CD8-positive, alpha-beta memory T cell (primary cell): ENCODE results near the gene GXYLT1. TPM values are rescaled to one million over a fixed set of nuclear protein-coding genes. Genes with fewer than 3 reads are reported as not detected.

ENCODE experiments used
- CTCF ChIA-PET: fragments of 350-600 bp; sonication (Branson Sonifier 250); formaldehyde crosslinking; loops from one replicate; lab custom pipeline; 2021; ENCODE audit warnings: antibody characterized with exemption; lab: Charles Lee
- POLR2A ChIA-PET: fragments of 350-600 bp; sonication (Branson Sonifier 250); formaldehyde crosslinking; loops from one replicate; lab custom pipeline; 2021; ENCODE audit warnings: antibody characterized with exemption; lab: Charles Lee
- DNase-seq, 5 donors: peaks; one replicate each; pipeline versions ENCODE4 v3.0.0 to v3.0.0-alpha.2; 2020 to 2022; ENCODE audit warnings: mixed read lengths in 1 of 5
- H3K27ac ChIP-seq: one replicate; pipeline ENCODE4 v1.7.0; 2013; ENCODE audit warnings: low read depth, mild to moderate bottlenecking, low read length, moderate library complexity
- H3K27me3 ChIP-seq: 2 replicates; pipeline ENCODE4 v1.7.0; 2013; ENCODE audit warnings: low read length, mild to moderate bottlenecking; ENCODE audit not compliant: insufficient read depth, poor library complexity, severe bottlenecking
- H3K36me3 ChIP-seq: 2 replicates; pipeline ENCODE4 v1.7.0; 2013; ENCODE audit warnings: mild to moderate bottlenecking, low read length, moderate library complexity; ENCODE audit not compliant: insufficient read depth
- H3K4me1 ChIP-seq: 2 replicates; pipeline ENCODE4 v1.7.0; 2013; ENCODE audit warnings: mild to moderate bottlenecking, low read length, moderate library complexity; ENCODE audit not compliant: insufficient read depth
- H3K4me3 ChIP-seq: 2 replicates; pipeline ENCODE4 v1.7.0; 2013; ENCODE audit warnings: mild to moderate bottlenecking, low read length
- H3K9me3 ChIP-seq: 2 replicates; pipeline ENCODE4 v1.7.0; 2013; ENCODE audit warnings: mild to moderate bottlenecking, low read length
- H3K27ac Mint-ChIP-seq, 8 donors: one replicate each; pipeline ENCODE4 v1.8.0; 2020 to 2021; ENCODE audit warnings: mixed read lengths in 8 of 8, mild to moderate bottlenecking in 6 of 8, inconsistent platforms in 3 of 8, moderate library complexity in 3 of 8
- H3K27me3 Mint-ChIP-seq, 2 donors: one replicate each; pipeline ENCODE4 v1.8.0; 2020 to 2021; ENCODE audit warnings: mixed read lengths in 2 of 2, mild to moderate bottlenecking in 1 of 2, moderate library complexity in 1 of 2
- H3K36me3 Mint-ChIP-seq, 3 donors: one replicate each; pipeline ENCODE4 v1.8.0; 2020 to 2021; ENCODE audit warnings: mixed read lengths in 3 of 3, inconsistent platforms in 1 of 3, mild to moderate bottlenecking in 1 of 3
- H3K4me1 Mint-ChIP-seq, 3 donors: one replicate each; pipeline ENCODE4 v1.8.0; 2020 to 2021; ENCODE audit warnings: mixed read lengths in 3 of 3, inconsistent platforms in 1 of 3, mild to moderate bottlenecking in 1 of 3
- H3K4me3 Mint-ChIP-seq, 7 donors: one replicate each; pipeline ENCODE4 v1.8.0; 2020 to 2021; ENCODE audit warnings: mixed read lengths in 7 of 7, mild to moderate bottlenecking in 6 of 7, moderate library complexity in 4 of 7, inconsistent platforms in 2 of 7
- H3K9me3 Mint-ChIP-seq, 5 donors: one replicate each; pipeline ENCODE4 v1.8.0; 2020 to 2022; ENCODE audit warnings: mixed read lengths in 5 of 5, mild to moderate bottlenecking in 3 of 5, moderate library complexity in 2 of 5, inconsistent platforms in 1 of 5
- polyA plus RNA-seq: library from polyadenylated mRNA; unstranded; fragments of 300-500 nt; fragmentation: Illumina TruSeq; gene quantifications from one replicate; pipeline ENCODE4 v1.2.3, GENCODE V29; 2021
- total RNA-seq, 2 experiments: library from RNA; stranded (reverse); gene quantifications; one replicate each; pipeline ENCODE4 v1.2.3, GENCODE V29; 2021

Gene GXYLT1
- total and polyA plus RNA-seq, 3 experiments from 2014 or later, result 2.8 to 13.2 (median 11.6) TPM

- Mint-ChIP-seq H3K4me1 (peaks cover 48 to 60% (median 58%) of the 10 kb centered on the region in 3 donors), H3K9me3 (no peaks in the 10 kb centered on the region), H3K4me3 (peak overlapping the region; percentile 89 to 99 (median 96)), H3K27ac (peak overlapping the region; percentile 60 to 97 (median 93)), H3K27me3 (no peaks in the 10 kb centered on the region), H3K36me3 (peaks cover 0 to 6% (median 0%) of the 10 kb centered on the region in 3 donors)
- no peaks in the 10 kb centered on the region for H3K27me3 ChIP-seq
- H3K4me1 ChIP-seq, result peaks cover 28% of the 10 kb centered on the region
- no peaks in the 10 kb centered on the region for H3K9me3 ChIP-seq
- POLR2A ChIA-PET, result interaction anchor here (1.8 kb wide), 1 partner anchor 94 kb away, joined by 10 read pairs; the partner anchor contains the start of gene YAF2
- H3K27ac ChIP-seq, result peak overlapping the region; percentile 5
- no peak for DNase-seq
- CTCF ChIA-PET, result no interaction called here
- H3K4me3 ChIP-seq, result peak overlapping the region; percentile 42
- no peaks in the 10 kb centered on the region for H3K36me3 ChIP-seq
Observed at GRCh38 chr12:42144158-42144407, 591 bp downstream of the GXYLT1 start.

- CTCF ChIA-PET, result no interaction called here
Observed at GRCh38 chr12:42143452-42144157, 1.1 kb downstream of the GXYLT1 start.

GRCh38 chr12:42141981-42142606 is 2.6 kb downstream of the GXYLT1 start:
- H3K9me3 Mint-ChIP-seq, result no peaks in the 10 kb centered on the region
- H3K27me3 ChIP-seq, result no peaks in the 10 kb centered on the region
- H3K4me3 Mint-ChIP-seq, result peak overlapping the region in 3 of 7 donors; percentile 17 to 96 (median 28)
- H3K9me3 ChIP-seq, result no peaks in the 10 kb centered on the region
- CTCF ChIA-PET, result interaction anchor here (1.0 kb wide), 1 partner anchor 20 kb away, joined by 3 read pairs; no protein-coding TSS in a partner anchor
- H3K4me3 ChIP-seq, result no peak overlapping the region
- POLR2A ChIA-PET, result interaction anchor here (0.6 kb wide), 1 partner anchor 190 kb away, joined by 5 read pairs; no protein-coding TSS in a partner anchor
- DNase-seq, result no peak
- peaks cover 28% of the 10 kb centered on the region for H3K4me1 ChIP-seq
- H3K36me3 ChIP-seq, result no peaks in the 10 kb centered on the region
- peaks cover 0 to 6% (median 0%) of the 10 kb centered on the region in 3 donors for H3K36me3 Mint-ChIP-seq
- H3K27ac ChIP-seq, result no peak overlapping the region
- H3K27me3 Mint-ChIP-seq, result no peaks in the 10 kb centered on the region
- peak overlapping the region in 6 of 8 donors; percentile 18 to 60 (median 38) for H3K27ac Mint-ChIP-seq
- H3K4me1 Mint-ChIP-seq, result peaks cover 51 to 65% (median 61%) of the 10 kb centered on the region in 3 donors

More at GRCh38 chr12:42143452-42144157, 1.1 kb downstream of the GXYLT1 start:
- Mint-ChIP-seq H3K9me3 (no peaks in the 10 kb centered on the region), H3K4me1 (peaks cover 48 to 61% (median 58%) of the 10 kb centered on the region in 3 donors), H3K27ac (peak overlapping the region; percentile 60 to 97 (median 93)), H3K4me3 (peak overlapping the region; percentile 89 to 99 (median 96)), H3K36me3 (peaks cover 0 to 6% (median 0%) of the 10 kb centered on the region in 3 donors), H3K27me3 (no peaks in the 10 kb centered on the region)
- Histone ChIP-seq H3K4me3 (peak overlapping the region; percentile 42), H3K4me1 (peaks cover 28% of the 10 kb centered on the region), H3K36me3 (no peaks in the 10 kb centered on the region), H3K9me3 (no peaks in the 10 kb centered on the region), H3K27me3 (no peaks in the 10 kb centered on the region), H3K27ac (peak overlapping the region; percentile 5)
- DNase-seq, result peak in 1 of 5 donors; percentile 4
- POLR2A ChIA-PET, result interaction anchor here (1.8 kb wide), 1 partner anchor 95 kb away, joined by 10 read pairs; the partner anchor contains the start of gene YAF2

DNA sequence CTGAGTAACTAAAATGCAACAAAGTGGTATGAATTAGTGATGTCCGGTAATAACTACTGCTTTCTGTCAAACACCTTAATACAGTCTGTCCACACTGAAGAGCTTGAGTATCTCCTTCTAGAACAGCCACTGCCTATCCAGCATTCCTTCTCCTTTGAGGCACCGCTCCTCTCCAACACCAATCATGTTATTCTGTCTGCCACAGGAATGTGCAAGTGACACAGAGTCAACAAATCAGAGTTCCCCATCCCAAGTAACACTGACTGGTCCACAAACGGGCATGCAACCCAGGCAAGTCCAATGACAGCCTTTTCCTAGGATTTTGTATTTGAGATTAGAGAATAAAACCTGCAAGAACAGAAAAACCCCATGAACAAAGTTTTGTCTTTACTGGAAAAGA is 3.8 kb downstream of the GXYLT1 start:
- Mint-ChIP-seq H3K4me1 (peaks cover 54 to 68% (median 68%) of the 10 kb centered on the region in 3 donors), H3K4me3 (peak overlapping the region in 2 of 7 donors; percentile 1 to 7), H3K36me3 (peaks cover 0 to 6% (median 0%) of the 10 kb centered on the region in 3 donors), H3K27me3 (no peaks in the 10 kb centered on the region), H3K27ac (peak overlapping the region in 7 of 8 donors; percentile 26 to 85 (median 68)), H3K9me3 (no peaks in the 10 kb centered on the region)
- Histone ChIP-seq H3K27ac (no peak overlapping the region), H3K4me3 (no peak overlapping the region), H3K4me1 (peaks cover 28% of the 10 kb centered on the region), H3K27me3 (no peaks in the 10 kb centered on the region), H3K9me3 (no peaks in the 10 kb centered on the region), H3K36me3 (no peaks in the 10 kb centered on the region)
- POLR2A ChIA-PET, result no interaction called here
- CTCF ChIA-PET, result interaction anchor here (1.1 kb wide), 1 partner anchor 10 kb away, joined by 3 read pairs; no protein-coding TSS in a partner anchor
- no peak for DNase-seq

GRCh38 chr12:42135259-42135814 is 9.3 kb downstream of the GXYLT1 start:
- POLR2A ChIA-PET, result no interaction called here
- Histone ChIP-seq H3K27me3 (no peaks in the 10 kb centered on the region), H3K4me3 (no peak overlapping the region), H3K36me3 (no peaks in the 10 kb centered on the region), H3K4me1 (no peaks in the 10 kb centered on the region), H3K27ac (no peak overlapping the region), H3K9me3 (no peaks in the 10 kb centered on the region)
- Mint-ChIP-seq H3K27ac (peak overlapping the region in 1 of 8 donors; percentile 69), H3K4me1 (peaks cover 48 to 68% (median 64%) of the 10 kb centered on the region in 3 donors), H3K4me3 (no peak overlapping the region), H3K9me3 (no peaks in the 10 kb centered on the region), H3K27me3 (no peaks in the 10 kb centered on the region), H3K36me3 (peaks cover 0 to 2% (median 0%) of the 10 kb centered on the region in 3 donors)
- no peak for DNase-seq
- CTCF ChIA-PET, result no interaction called here

- no peaks in the 10 kb centered on the region for H3K9me3 ChIP-seq
- H3K27ac Mint-ChIP-seq, result peak overlapping the region in 3 of 8 donors; percentile 2 to 56 (median 23)
- H3K9me3 Mint-ChIP-seq, result no peaks in the 10 kb centered on the region
- no peaks in the 10 kb centered on the region for H3K27me3 ChIP-seq
- no peaks in the 10 kb centered on the region for H3K36me3 ChIP-seq
- H3K27me3 Mint-ChIP-seq, result no peaks in the 10 kb centered on the region
- POLR2A ChIA-PET, result no interaction called here
- no peak overlapping the region for H3K27ac ChIP-seq
- H3K4me1 ChIP-seq, result no peaks in the 10 kb centered on the region
- H3K4me1 Mint-ChIP-seq, result peaks cover 46 to 75% (median 59%) of the 10 kb centered on the region in 3 donors
- no peak overlapping the region for H3K4me3 Mint-ChIP-seq
- peaks cover 0 to 4% (median 1%) of the 10 kb centered on the region in 3 donors for H3K36me3 Mint-ChIP-seq
- no peak overlapping the region for H3K4me3 ChIP-seq
- DNase-seq, result no peak
- CTCF ChIA-PET, result interaction anchor here (0.7 to 1.2 kb wide), 3 partner anchors 10 to 241 kb away, joined by 3 to 5 read pairs (median 3); no protein-coding TSS in a partner anchor
Observed at GRCh38 chr12:42130672-42131402, 13.8 kb downstream of the GXYLT1 start.

DNA sequence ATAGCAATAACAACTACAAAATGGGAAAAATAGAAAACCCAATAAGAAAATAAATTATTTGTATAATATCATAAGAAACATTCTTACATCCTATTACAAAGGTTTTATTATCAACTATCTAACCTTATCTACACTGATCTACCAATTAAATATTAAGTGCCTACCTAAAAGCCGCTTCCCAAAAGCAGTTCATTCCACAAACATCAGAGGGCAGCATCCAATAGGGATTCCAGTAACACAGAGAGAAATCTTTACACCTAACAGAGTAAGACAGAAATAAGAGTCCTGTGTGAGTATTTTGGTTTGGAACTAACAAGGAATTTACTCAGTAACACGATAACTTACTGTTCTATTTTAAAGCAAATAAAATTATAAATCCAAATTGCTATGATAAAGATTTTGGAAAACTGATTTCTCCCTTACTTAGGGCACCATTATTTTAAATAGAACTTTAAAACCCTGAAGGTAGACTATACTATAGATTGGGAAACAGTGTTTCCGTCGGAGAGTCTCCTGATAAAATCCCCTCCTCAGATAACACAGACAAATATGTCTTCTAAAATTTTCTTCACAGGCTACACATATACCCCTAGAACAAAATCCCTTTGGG is 15.0 kb downstream of the GXYLT1 start:
- H3K4me1 Mint-ChIP-seq, result peaks cover 41 to 66% (median 51%) of the 10 kb centered on the region in 3 donors
- no peak overlapping the region for H3K27ac Mint-ChIP-seq
- H3K4me3 Mint-ChIP-seq, result no peak overlapping the region
- no peaks in the 10 kb centered on the region for H3K9me3 ChIP-seq
- H3K36me3 Mint-ChIP-seq, result peaks cover 0 to 4% (median 1%) of the 10 kb centered on the region in 3 donors
- no peaks in the 10 kb centered on the region for H3K36me3 ChIP-seq
- no peak overlapping the region for H3K27ac ChIP-seq
- no peak overlapping the region for H3K4me3 ChIP-seq
- no peaks in the 10 kb centered on the region for H3K9me3 Mint-ChIP-seq
- no peaks in the 10 kb centered on the region for H3K27me3 ChIP-seq
- DNase-seq, result peak in 2 of 5 donors; percentile 7 to 14
- H3K27me3 Mint-ChIP-seq, result no peaks in the 10 kb centered on the region
- H3K4me1 ChIP-seq, result no peaks in the 10 kb centered on the region
- POLR2A ChIA-PET, result no interaction called here
- CTCF ChIA-PET, result no interaction called here
